ENCODE measurements around the gene RYK.

The RYK gene

GRCh38 chr3:134250717-134251220 is at the start of gene RYK:
Gene RYK, minus strand, starts transcription at chr3:134250859. Its CDS starts 205 bp downstream, at chr3:134250654.
- TF ChIP-seq GATA3 (IDR thresholded peaks at IDR 0.05; ENCODE audit: low read depth, low read length) (no peak), GATA2 (IDR thresholded peaks at IDR 0.05; ENCODE audit: low read depth, low read length) (no peak)

- TF ChIP-seq GATA3 (IDR thresholded peaks at IDR 0.05; ENCODE audit: low read depth, low read length): no peak
- no peak for TF ChIP-seq GATA2 (IDR thresholded peaks at IDR 0.05; ENCODE audit: low read depth, low read length)
Observed at GRCh38 chr3:134299888-134300206, 49.2 kb upstream of the RYK start.

GRCh38 chr3:134299185-134299887 is 48.7 kb upstream of the RYK start:
- TF ChIP-seq GATA2 (IDR thresholded peaks at IDR 0.05; ENCODE audit: low read depth, low read length) (no peak), GATA3 (IDR thresholded peaks at IDR 0.05; ENCODE audit: low read depth, low read length) (no peak)

GRCh38 chr3:134298249-134298648 is 47.6 kb upstream of the RYK start:
- TF ChIP-seq GATA2 (IDR thresholded peaks at IDR 0.05; ENCODE audit: low read depth, low read length): no peak
- TF ChIP-seq GATA3 (IDR thresholded peaks at IDR 0.05; ENCODE audit: low read depth, low read length): no peak

GRCh38 chr3:134296616-134297015 is 46.0 kb upstream of the RYK start:
- TF ChIP-seq GATA3 (IDR thresholded peaks at IDR 0.05; ENCODE audit: low read depth, low read length) (no peak), GATA2 (IDR thresholded peaks at IDR 0.05; ENCODE audit: low read depth, low read length) (no peak)

- no peak for TF ChIP-seq GATA2 (IDR thresholded peaks at IDR 0.05; ENCODE audit: low read depth, low read length)
- TF ChIP-seq GATA3 (IDR thresholded peaks at IDR 0.05; ENCODE audit: low read depth, low read length): no peak
Observed at GRCh38 chr3:134295930-134296329, 45.3 kb upstream of the RYK start.

- TF ChIP-seq GATA3 (IDR thresholded peaks at IDR 0.05; ENCODE audit: low read depth, low read length): no peak
- TF ChIP-seq GATA2 (IDR thresholded peaks at IDR 0.05; ENCODE audit: low read depth, low read length): no peak
Observed at GRCh38 chr3:134294302-134295280, 43.9 kb upstream of the RYK start.

- no peak for TF ChIP-seq GATA2 (IDR thresholded peaks at IDR 0.05; ENCODE audit: low read depth, low read length)
- TF ChIP-seq GATA3 (IDR thresholded peaks at IDR 0.05; ENCODE audit: low read depth, low read length): no peak
Observed at GRCh38 chr3:134291319-134292254, 40.9 kb upstream of the RYK start.

GRCh38 chr3:134287512-134287911 is 36.9 kb upstream of the RYK start:
- TF ChIP-seq GATA3 (IDR thresholded peaks at IDR 0.05; ENCODE audit: low read depth, low read length) (no peak), GATA2 (IDR thresholded peaks at IDR 0.05; ENCODE audit: low read depth, low read length) (no peak)

GRCh38 chr3:134284438-134284837 is 33.8 kb upstream of the RYK start:
- TF ChIP-seq GATA3 (IDR thresholded peaks at IDR 0.05; ENCODE audit: low read depth, low read length) (no peak), GATA2 (IDR thresholded peaks at IDR 0.05; ENCODE audit: low read depth, low read length) (no peak)

GRCh38 chr3:134282659-134283047 is 32.0 kb upstream of the RYK start:
- TF ChIP-seq GATA2 (IDR thresholded peaks at IDR 0.05; ENCODE audit: low read depth, low read length): no peak
- no peak for TF ChIP-seq GATA3 (IDR thresholded peaks at IDR 0.05; ENCODE audit: low read depth, low read length)

GRCh38 chr3:134281912-134282658 is 31.4 kb upstream of the RYK start:
- TF ChIP-seq GATA3 (IDR thresholded peaks at IDR 0.05; ENCODE audit: low read depth, low read length) (no peak), GATA2 (IDR thresholded peaks at IDR 0.05; ENCODE audit: low read depth, low read length) (no peak)

- TF ChIP-seq GATA3 (IDR thresholded peaks at IDR 0.05; ENCODE audit: low read depth, low read length) (no peak), GATA2 (IDR thresholded peaks at IDR 0.05; ENCODE audit: low read depth, low read length) (no peak)
Observed at GRCh38 chr3:134279466-134279865, 28.8 kb upstream of the RYK start.

All from SH-SY5Y (cell line).